NCI-H1417 (cell line): ENCODE data around the gene INPP5B.
A peak's percentile ranks its signal among the peaks of the same experiment; 100 is the strongest.

Experiments
- DNase-seq, 3 experiments: peaks; one replicate each; lab custom pipeline; 2025; lab: John Stamatoyannopoulos, UW

The INPP5B gene

GRCh38 chr1:37872692-37873091, 74.2 kb downstream of the INPP5B start:
- DNase-seq = no peak

GRCh38 chr1:37868466-37868865, 78.4 kb downstream of the INPP5B start:
- no peak for DNase-seq

- DNase-seq = no peak
These were observed 79.1 kb downstream of the INPP5B start for GRCh38 chr1:37867784-37868183.

- no peak for DNase-seq
These were observed 80.4 kb downstream of the INPP5B start for GRCh38 chr1:37866491-37866890.

- DNase-seq = no peak
These were observed 81.3 kb downstream of the INPP5B start for GRCh38 chr1:37865348-37866120.

GRCh38 chr1:37862330-37862729, 84.5 kb downstream of the INPP5B start:
- DNase-seq = no peak

- DNase-seq = no peak
These were observed 85.7 kb downstream of the INPP5B start for GRCh38 chr1:37861151-37861550.

- DNase-seq = no peak
These were observed 86.5 kb downstream of the INPP5B start for GRCh38 chr1:37860346-37860666.

GRCh38 chr1:37859507-37860345, 87.1 kb downstream of the INPP5B start, which contains the start of gene MTF1:
Gene MTF1, minus strand, starts transcription at chr1:37859592. Its CDS starts 1,934 bp downstream, at chr1:37857658.
- DNase-seq = peak; percentile 95 to 98 (median 96)

GRCh38 chr1:37858931-37859506, 87.8 kb downstream of the INPP5B start:
- DNase-seq = no peak

- no peak for DNase-seq
These were observed 92.4 kb downstream of the INPP5B start for GRCh38 chr1:37854406-37854805.

GRCh38 chr1:37853157-37853556, 93.7 kb downstream of the INPP5B start:
- no peak for DNase-seq

GRCh38 chr1:37851782-37852210, 95.1 kb downstream of the INPP5B start:
- DNase-seq = no peak

GRCh38 chr1:37851262-37851661, 95.6 kb downstream of the INPP5B start:
- no peak for DNase-seq

GRCh38 chr1:37850352-37850955, 96.4 kb downstream of the INPP5B start:
- no peak for DNase-seq

- DNase-seq = no peak
These were observed 97.4 kb downstream of the INPP5B start for GRCh38 chr1:37849480-37849879.

- no peak for DNase-seq
These were observed 100.1 kb downstream of the INPP5B start for GRCh38 chr1:37846647-37847339.

GRCh38 chr1:37845786-37846185, 101.1 kb downstream of the INPP5B start:
- no peak for DNase-seq

GRCh38 chr1:37845049-37845646, 101.7 kb downstream of the INPP5B start:
- no peak for DNase-seq

GRCh38 chr1:37844536-37844935, 102.3 kb downstream of the INPP5B start:
- DNase-seq = no peak

- no peak for DNase-seq
These were observed 105.2 kb downstream of the INPP5B start for GRCh38 chr1:37841652-37842051.
